ENCODE results near the gene CYB561D1. TPM values are rescaled to one million over a fixed set of nuclear protein-coding genes. Genes with fewer than 3 reads are reported as not detected.

The CYB561D1 gene
- total and polyA plus RNA-seq, 2 of the 13 experiments (the other 11 are each of a cell fraction or from before 2014, with no cell fraction given) = 3.9 to 4.1 TPM

GRCh38 chr1:109483672-109484518, 10.0 kb upstream of the CYB561D1 start, which contains the start of gene ATXN7L2 (continued):
- TF ChIP-seq NCOA2 (CRISPR knock-in tag; IDR thresholded peaks at IDR 0.05) (peak; percentile 59; the same call in 1 of the 2 replicates), STAT6 (CRISPR knock-in tag; IDR thresholded peaks at IDR 0.05; ENCODE audit: borderline replicate concordance) (0 out of 2 replicates have a peak, but pooled peaks have one; percentile 42), ZNF567 (CRISPR knock-in tag; IDR thresholded peaks at IDR 0.05; ENCODE audit: borderline replicate concordance) (0 out of 2 replicates have a peak, but pooled peaks have one; percentile 46), RAD21 (CRISPR knock-in tag; IDR thresholded peaks at IDR 0.05) (peak; percentile 47; the same call in 1 of the 2 replicates), CBX5 (CRISPR knock-in tag; IDR thresholded peaks at IDR 0.05; ENCODE audit: borderline replicate concordance) (0 out of 2 replicates have a peak, but pooled peaks have one; percentile 50), MLX (CRISPR knock-in tag; IDR thresholded peaks at IDR 0.05) (no peak), TSC22D2 (CRISPR knock-in tag; IDR thresholded peaks at IDR 0.05; ENCODE audit: borderline replicate concordance) (0 out of 2 replicates have a peak, but pooled peaks have one; percentile 36), PCBP2 (optimal IDR thresholded peaks at IDR 0.05; ENCODE audit: low read depth, low read length, poor library complexity, severe bottlenecking) (no peak), NKX3-1 (CRISPR knock-in tag; IDR thresholded peaks at IDR 0.05) (0 out of 2 replicates have a peak, but pooled peaks have one; percentile 20), KDM4B (CRISPR knock-in tag; IDR thresholded peaks at IDR 0.05) (peak; percentile 45; the same call in 1 of the 2 replicates), ZNF121 (CRISPR knock-in tag; IDR thresholded peaks at IDR 0.05) (no peak), ZNF558 (CRISPR knock-in tag; IDR thresholded peaks at IDR 0.05; ENCODE audit: borderline replicate concordance) (peak; percentile 78; the same call in 1 of the 2 replicates), MLXIP (CRISPR knock-in tag; IDR thresholded peaks at IDR 0.05; ENCODE audit: borderline replicate concordance) (no peak), DNMT3B (CRISPR knock-in tag; conservative IDR thresholded peaks at IDR 0.05) (no peak), TCF7L2 (IDR thresholded peaks at IDR 0.05; ENCODE audit: low read depth, low read length) (no peak), ZNF556 (CRISPR knock-in tag; IDR thresholded peaks at IDR 0.05; ENCODE audit: borderline replicate concordance) (peak; percentile 67; the same call in 1 of the 2 replicates), NR1H2 (CRISPR knock-in tag; IDR thresholded peaks at IDR 0.05; ENCODE audit: borderline replicate concordance, low read depth) (0 out of 2 replicates have a peak, but pooled peaks have one; percentile 41)
- TF ChIP-seq, protein P1, sequence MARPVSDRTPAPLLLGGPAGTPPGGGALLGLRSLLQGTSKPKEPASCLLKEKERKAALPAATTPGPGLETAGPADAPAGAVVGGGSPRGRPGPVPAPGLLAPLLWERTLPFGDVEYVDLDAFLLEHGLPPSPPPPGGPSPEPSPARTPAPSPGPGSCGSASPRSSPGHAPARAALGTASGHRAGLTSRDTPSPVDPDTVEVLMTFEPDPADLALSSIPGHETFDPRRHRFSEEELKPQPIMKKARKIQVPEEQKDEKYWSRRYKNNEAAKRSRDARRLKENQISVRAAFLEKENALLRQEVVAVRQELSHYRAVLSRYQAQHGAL (CRISPR knock-in tag; IDR thresholded peaks at IDR 0.05; ENCODE audit: not compliant biosample characterization) = no peak
- TF ChIP-seq, protein P2, sequence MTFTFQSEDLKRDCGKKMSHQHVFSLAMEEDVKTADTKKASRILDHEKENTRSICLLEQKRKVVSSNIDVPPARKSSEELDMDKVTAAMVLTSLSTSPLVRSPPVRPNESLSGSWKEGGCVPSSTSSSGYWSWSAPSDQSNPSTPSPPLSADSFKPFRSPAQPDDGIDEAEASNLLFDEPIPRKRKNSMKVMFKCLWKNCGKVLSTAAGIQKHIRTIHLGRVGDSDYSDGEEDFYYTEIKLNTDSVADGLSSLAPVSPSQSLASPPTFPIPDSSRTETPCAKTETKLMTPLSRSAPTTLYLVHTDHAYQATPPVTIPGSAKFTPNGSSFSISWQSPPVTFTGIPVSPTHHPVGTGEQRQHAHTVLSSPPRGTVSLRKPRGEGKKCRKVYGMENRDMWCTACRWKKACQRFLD (CRISPR knock-in tag; IDR thresholded peaks at IDR 0.05; ENCODE audit: borderline replicate concordance) = peak; percentile 69; the same call in 1 of the 2 replicates
